MM.1S (cell line): ENCODE measurements around the gene BMPR1A.
"Not testable (repeated sequence)": the region's sequence is repeated elsewhere in the genome, so short reads cannot be mapped to it uniquely, and the experiment has no call there.

Experiments used
- DNase-seq: peaks from one replicate; pipeline ENCODE4 v3.0.0-alpha.2; 2015
- H2AFZ ChIP-seq: fragments of 300-600 bp; sonication (generic); 2 replicates; pipeline ENCODE4 v1.6.0; 2016; ENCODE audit warnings: antibody characterized with exemption, low read length
- H3F3A ChIP-seq: fragments of 300-600 bp; sonication (generic); 2 replicates; pipeline ENCODE4 v1.6.1; 2016; ENCODE audit warnings: mild to moderate bottlenecking, antibody characterized with exemption, low read length, moderate library complexity, mixed read lengths; ENCODE audit not compliant: insufficient read depth
- H3K27ac ChIP-seq: fragments of 300-600 bp; sonication (generic); 2 replicates; pipeline ENCODE4 v1.5.1; 2016; ENCODE audit warnings: mild to moderate bottlenecking, low read length
- H3K27me3 ChIP-seq: fragments of 300-600 bp; sonication (generic); replicated peaks from 2 replicates; pipeline ENCODE4 v1.6.0; 2016; ENCODE audit warnings: low read length; ENCODE audit not compliant: insufficient read depth
- H3K36me3 ChIP-seq: fragments of 300-600 bp; sonication (generic); replicated peaks from 2 replicates; pipeline ENCODE4 v1.6.1; 2016; ENCODE audit warnings: mild to moderate bottlenecking, low read length, mixed read lengths; ENCODE audit not compliant: insufficient read depth
- H3K4me1 ChIP-seq: fragments of 300-600 bp; sonication (generic); 2 replicates; pipeline ENCODE4 v1.6.1; 2016; ENCODE audit warnings: low read length, mixed read lengths
- H3K4me2 ChIP-seq: fragments of 300-600 bp; sonication (generic); 2 replicates; pipeline ENCODE4 v1.6.0; 2016; ENCODE audit warnings: low read depth, low read length
- H3K4me3 ChIP-seq: fragments of 300-600 bp; sonication (generic); 2 replicates; pipeline ENCODE4 v1.5.1; 2016; ENCODE audit warnings: low read length, mixed read lengths
- H3K79me2 ChIP-seq: fragments of 300-600 bp; sonication (generic); 2 replicates; pipeline ENCODE4 v1.6.1; 2016; ENCODE audit warnings: mixed run types, low read length, mixed read lengths
- H3K9ac ChIP-seq: fragments of 300-600 bp; sonication (generic); 2 replicates; pipeline ENCODE4 v1.6.1; 2016; ENCODE audit warnings: low read length, mixed read lengths
- H3K9me2 ChIP-seq: fragments of 300-600 bp; sonication (generic); replicated peaks from 2 replicates; pipeline ENCODE4 v1.6.1; 2016; ENCODE audit warnings: mild to moderate bottlenecking, low read length, mixed read lengths; ENCODE audit not compliant: insufficient read depth
- H3K9me3 ChIP-seq: fragments of 300-600 bp; sonication (generic); replicated peaks from 2 replicates; pipeline ENCODE4 v1.6.1; 2016; ENCODE audit warnings: mild to moderate bottlenecking, low read length, mixed read lengths; ENCODE audit not compliant: insufficient read depth
- H4K20me1 ChIP-seq: fragments of 300-600 bp; sonication (generic); 2 replicates; pipeline ENCODE4 v1.6.1; 2016; ENCODE audit warnings: mild to moderate bottlenecking, low read length, moderate library complexity, mixed read lengths; ENCODE audit not compliant: insufficient read depth
- EZH2 ChIP-seq: fragments of 300-600 bp; sonication (generic); optimal IDR thresholded peaks from 2 replicates; pipeline ENCODE3; 2017; ENCODE audit warnings: low read depth, mild to moderate bottlenecking, antibody characterized with exemption, low read length, mixed read lengths
- EZH2phosphoT487 ChIP-seq: fragments of 300-600 bp; sonication (generic); IDR thresholded peaks from 2 replicates; pipeline ENCODE4 v1.6.1; 2018; ENCODE audit warnings: antibody characterized with exemption, low read length
- TF ChIP-seq, protein P1 (sequence below): fragments of 300-600 bp; sonication (generic); IDR thresholded peaks from 2 replicates; pipeline ENCODE4 v1.5.1; 2016; ENCODE audit warnings: antibody characterized with exemption, low read length, mixed read lengths

Gene BMPR1A

DNA sequence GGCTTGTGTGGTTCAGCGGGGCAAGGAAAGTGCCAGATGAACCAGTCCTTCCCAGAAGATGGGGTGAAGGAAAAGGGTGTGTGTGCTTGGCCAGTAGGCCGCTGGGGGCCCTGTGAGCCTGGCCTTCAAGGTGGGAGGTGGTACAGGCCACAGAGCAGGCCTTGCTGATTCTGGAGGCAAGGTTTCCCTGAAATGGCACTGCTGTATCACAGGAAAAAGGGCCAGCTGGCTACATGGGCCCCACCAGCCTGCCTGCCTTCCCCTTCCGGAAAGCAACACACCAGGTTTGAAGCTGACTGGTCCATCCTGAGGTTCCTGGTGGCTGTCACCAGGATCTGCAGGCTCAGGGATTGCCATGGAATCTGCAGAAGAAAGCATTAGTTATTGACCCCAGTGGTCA is 188.5 kb downstream of the BMPR1A start:
- H3K79me2 ChIP-seq: no peaks in the 10 kb centered on the region
- H3K4me3 ChIP-seq: no peak overlapping the region
- no peak overlapping the region for H3K4me2 ChIP-seq
- DNase-seq: no peak
- H4K20me1 ChIP-seq: no peaks in the 10 kb centered on the region
- no peaks in the 10 kb centered on the region for H3K4me1 ChIP-seq
- no peaks in the 10 kb centered on the region for H3K27me3 ChIP-seq
- H3K9me2 ChIP-seq: no peaks in the 10 kb centered on the region
- no peaks in the 10 kb centered on the region for H3K9me3 ChIP-seq
- no peaks in the 10 kb centered on the region for H3K36me3 ChIP-seq
- TF ChIP-seq, protein P1, sequence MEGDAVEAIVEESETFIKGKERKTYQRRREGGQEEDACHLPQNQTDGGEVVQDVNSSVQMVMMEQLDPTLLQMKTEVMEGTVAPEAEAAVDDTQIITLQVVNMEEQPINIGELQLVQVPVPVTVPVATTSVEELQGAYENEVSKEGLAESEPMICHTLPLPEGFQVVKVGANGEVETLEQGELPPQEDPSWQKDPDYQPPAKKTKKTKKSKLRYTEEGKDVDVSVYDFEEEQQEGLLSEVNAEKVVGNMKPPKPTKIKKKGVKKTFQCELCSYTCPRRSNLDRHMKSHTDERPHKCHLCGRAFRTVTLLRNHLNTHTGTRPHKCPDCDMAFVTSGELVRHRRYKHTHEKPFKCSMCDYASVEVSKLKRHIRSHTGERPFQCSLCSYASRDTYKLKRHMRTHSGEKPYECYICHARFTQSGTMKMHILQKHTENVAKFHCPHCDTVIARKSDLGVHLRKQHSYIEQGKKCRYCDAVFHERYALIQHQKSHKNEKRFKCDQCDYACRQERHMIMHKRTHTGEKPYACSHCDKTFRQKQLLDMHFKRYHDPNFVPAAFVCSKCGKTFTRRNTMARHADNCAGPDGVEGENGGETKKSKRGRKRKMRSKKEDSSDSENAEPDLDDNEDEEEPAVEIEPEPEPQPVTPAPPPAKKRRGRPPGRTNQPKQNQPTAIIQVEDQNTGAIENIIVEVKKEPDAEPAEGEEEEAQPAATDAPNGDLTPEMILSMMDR: no peak
- no peak for TF ChIP-seq EZH2phosphoT487
- no peak for TF ChIP-seq EZH2
- H3F3A ChIP-seq: no peaks in the 10 kb centered on the region
- H3K27ac ChIP-seq: no peak overlapping the region
- H2AFZ ChIP-seq: no peak overlapping the region
- H3K9ac ChIP-seq: no peak overlapping the region

DNA sequence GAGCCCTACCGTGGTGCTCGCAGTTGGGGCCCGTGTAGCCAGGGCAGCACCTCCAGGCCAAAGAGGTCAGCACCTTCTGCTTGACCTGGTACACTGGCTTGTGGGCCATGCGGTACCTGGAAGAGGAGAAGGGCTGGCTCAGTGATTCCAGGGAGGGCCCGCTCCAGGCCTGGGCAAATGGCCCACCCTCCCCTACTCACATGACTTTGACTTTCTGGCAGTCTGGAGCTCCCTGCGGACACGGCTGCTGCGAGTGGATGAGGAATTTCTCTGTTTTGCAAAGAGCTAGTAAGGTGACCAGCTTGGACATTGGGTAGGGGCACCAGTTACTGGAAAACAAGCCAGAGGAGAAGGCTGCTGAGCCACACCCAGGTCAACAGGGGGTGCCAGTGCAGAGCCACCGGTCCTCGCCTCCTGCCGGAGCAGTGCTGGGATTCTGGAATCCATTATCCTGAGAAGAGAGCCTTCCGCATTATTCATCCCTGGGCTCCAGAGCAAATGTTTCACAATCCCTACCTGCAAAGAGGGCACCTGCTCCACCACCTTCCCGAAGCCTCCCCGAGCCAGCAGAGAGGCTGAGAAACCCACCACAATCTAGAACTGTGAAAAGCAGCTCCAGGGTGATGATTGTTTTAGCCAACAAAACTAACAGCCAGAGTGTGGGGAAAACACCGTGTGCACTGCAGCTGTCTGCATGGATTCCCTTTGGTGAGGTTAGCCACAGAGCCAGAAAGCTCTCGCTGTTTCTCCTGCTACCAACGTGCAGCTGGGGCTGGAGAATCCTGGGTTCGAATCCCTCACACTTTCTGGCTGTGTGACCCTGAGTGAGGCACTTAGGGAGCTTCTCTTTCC is 189.2 kb downstream of the BMPR1A start:
- Histone ChIP-seq H3K27ac (no peak overlapping the region), H3K27me3 (no peaks in the 10 kb centered on the region), H3K36me3 (no peaks in the 10 kb centered on the region), H3K4me3 (no peak overlapping the region), H3K9ac (no peak overlapping the region), H2AFZ (no peak overlapping the region), H3F3A (no peaks in the 10 kb centered on the region), H4K20me1 (no peaks in the 10 kb centered on the region), H3K79me2 (no peaks in the 10 kb centered on the region), H3K9me2 (no peaks in the 10 kb centered on the region), H3K9me3 (no peaks in the 10 kb centered on the region), H3K4me1 (no peaks in the 10 kb centered on the region), H3K4me2 (no peak overlapping the region)
- TF ChIP-seq EZH2: no peak
- TF ChIP-seq, protein P1: no peak
- TF ChIP-seq EZH2phosphoT487: no peak
- DNase-seq: no peak

DNA sequence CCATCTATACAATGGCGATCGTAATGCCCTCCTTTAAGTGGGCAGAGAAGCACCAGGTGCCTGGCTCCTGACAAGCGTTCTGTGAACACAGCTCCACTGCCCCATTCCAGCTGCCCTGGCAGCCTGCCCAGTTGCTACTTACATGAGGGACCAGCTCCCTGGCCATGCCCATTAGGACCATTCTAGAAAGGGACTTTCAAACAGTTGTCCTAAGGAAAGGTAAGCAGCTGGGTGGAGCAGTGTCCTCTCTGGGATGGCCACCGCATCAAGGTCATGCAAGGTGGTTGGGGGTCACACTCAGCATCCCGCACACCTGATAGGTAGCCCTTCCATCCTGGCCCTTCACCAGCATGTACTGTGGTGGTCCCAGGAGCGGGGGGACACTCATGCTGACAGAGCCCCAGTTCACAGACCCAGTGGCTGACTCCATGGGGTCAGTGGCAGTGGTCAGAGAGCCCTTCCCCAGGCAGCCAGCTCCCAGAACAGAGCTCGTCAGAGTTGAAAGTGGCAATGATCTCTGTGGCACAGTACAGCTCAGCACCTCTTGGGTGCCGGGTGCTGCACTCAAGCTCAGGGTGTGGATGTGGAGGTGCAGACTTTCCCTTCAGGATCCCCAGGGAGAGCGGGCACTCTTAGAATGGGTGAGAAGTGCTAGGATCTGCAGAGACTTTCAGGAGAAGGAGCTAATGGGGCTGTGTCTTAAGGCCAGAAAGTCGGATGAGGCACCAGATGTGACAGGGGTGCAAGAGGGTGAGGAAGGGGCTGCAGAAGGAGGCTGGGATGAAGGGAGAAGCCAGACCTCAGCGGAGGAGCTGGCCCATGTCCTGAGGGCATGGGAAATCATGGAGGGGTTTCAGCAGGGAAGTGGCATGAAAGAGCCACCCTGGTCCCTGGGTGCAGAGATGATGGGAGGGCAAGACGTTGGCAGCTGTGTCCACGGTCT is 190.1 kb downstream of the BMPR1A start:
- H3K9me3 ChIP-seq: no peaks in the 10 kb centered on the region
- H3K4me1 ChIP-seq: no peaks in the 10 kb centered on the region
- no peak overlapping the region for H3K27ac ChIP-seq
- H3K4me3 ChIP-seq: no peak overlapping the region
- no peak overlapping the region for H3K9ac ChIP-seq
- no peaks in the 10 kb centered on the region for H4K20me1 ChIP-seq
- H3K27me3 ChIP-seq: no peaks in the 10 kb centered on the region
- no peaks in the 10 kb centered on the region for H3K36me3 ChIP-seq
- no peak for TF ChIP-seq EZH2
- TF ChIP-seq EZH2phosphoT487: no peak
- TF ChIP-seq, protein P1: no peak
- H3F3A ChIP-seq: no peaks in the 10 kb centered on the region
- DNase-seq: no peak
- H2AFZ ChIP-seq: no peak overlapping the region
- H3K9me2 ChIP-seq: no peaks in the 10 kb centered on the region
- H3K79me2 ChIP-seq: no peaks in the 10 kb centered on the region
- H3K4me2 ChIP-seq: no peak overlapping the region

DNA sequence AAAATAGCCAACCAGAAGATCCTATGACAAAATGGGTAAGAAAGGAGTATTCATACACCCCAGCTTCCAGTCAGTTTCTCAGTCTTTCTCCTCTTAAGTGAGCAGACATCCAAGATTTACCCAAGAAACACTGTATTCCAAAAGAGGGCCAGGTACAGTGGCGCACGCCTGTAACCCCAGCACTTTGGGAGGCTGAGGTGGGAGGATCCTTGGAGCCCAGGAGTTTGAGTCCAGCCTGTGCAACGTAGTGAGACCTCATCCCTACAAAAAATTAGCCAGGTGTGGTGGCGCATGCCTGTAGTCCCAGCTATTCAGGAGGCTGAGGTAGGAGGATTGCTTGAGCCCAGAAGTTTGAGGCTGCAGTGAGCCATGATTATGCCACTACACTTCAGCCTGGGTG is 191.4 kb downstream of the BMPR1A start:
- not testable (repeated sequence) for H3K4me2 ChIP-seq, H3K9me3 ChIP-seq, H3K9ac ChIP-seq, H3F3A ChIP-seq, H3K4me1 ChIP-seq, DNase-seq, H3K79me2 ChIP-seq, H4K20me1 ChIP-seq, H3K27ac ChIP-seq, H2AFZ ChIP-seq, H3K9me2 ChIP-seq, H3K36me3 ChIP-seq, H3K27me3 ChIP-seq, H3K4me3 ChIP-seq
